Smooth muscle cell (in vitro differentiated cells): Measurements from ENCODE around the gene ZC3H12D. TPM values are rescaled to one million over a fixed set of nuclear protein-coding genes. Genes with fewer than 3 reads are reported as not detected.

ENCODE experiments used
- DNase-seq: peaks from one replicate; lab custom pipeline; 2025; ENCODE audit not compliant: unreplicated experiment; lab: John Stamatoyannopoulos, UW
- H2AFZ ChIP-seq: fragments of 200-600 bp; sonication (generic); 2 replicates; pipeline ENCODE4 v1.6.0; 2016; ENCODE audit warnings: antibody characterized with exemption, low read depth, mild to moderate bottlenecking
- H3F3A ChIP-seq: fragments of 200-600 bp; sonication (generic); 2 replicates; pipeline ENCODE4 v1.6.0; 2017; ENCODE audit warnings: antibody characterized with exemption, low read depth
- H3K27ac ChIP-seq: fragments of 200-600 bp; sonication (generic); 2 replicates; pipeline ENCODE4 v1.5.1; 2016; ENCODE audit warnings: low read depth, mild to moderate bottlenecking
- H3K27me3 ChIP-seq: fragments of 200-600 bp; sonication (generic); 2 replicates; pipeline ENCODE4 v1.6.1; 2016; ENCODE audit warnings: low read depth, mild to moderate bottlenecking
- H3K36me3 ChIP-seq: fragments of 200-600 bp; sonication (generic); 2 replicates; pipeline ENCODE4 v1.5.1; 2016; ENCODE audit warnings: low read depth
- H3K4me1 ChIP-seq: fragments of 200-600 bp; sonication (generic); 2 replicates; pipeline ENCODE4 v1.5.1; 2016; ENCODE audit warnings: low read depth
- H3K4me2 ChIP-seq: fragments of 200-600 bp; sonication (generic); 2 replicates; pipeline ENCODE4 v1.6.0; 2016; ENCODE audit warnings: mild to moderate bottlenecking
- H3K4me3 ChIP-seq: fragments of 200-600 bp; sonication (generic); 2 replicates; pipeline ENCODE4 v1.5.1; 2016; ENCODE audit warnings: mild to moderate bottlenecking
- H3K79me2 ChIP-seq: fragments of 200-600 bp; sonication (generic); 2 replicates; pipeline ENCODE4 v1.6.0; 2016; ENCODE audit warnings: low read depth, mild to moderate bottlenecking
- H3K9ac ChIP-seq: fragments of 200-600 bp; sonication (generic); 2 replicates; pipeline ENCODE4 v1.6.0; 2016; ENCODE audit warnings: low read depth
- H3K9me3 ChIP-seq: fragments of 200-600 bp; sonication (generic); replicated peaks from 2 replicates; pipeline ENCODE4 v1.5.1; 2016; ENCODE audit warnings: low read depth
- H4K20me1 ChIP-seq: fragments of 200-600 bp; sonication (generic); 2 replicates; pipeline ENCODE4 v1.6.0; 2016; ENCODE audit warnings: low read depth
- WGBS: methylation state at CpG from one replicate; pipeline ENCODE4 v1.1.7; 2016; ENCODE audit warnings: low lambda C conversion rate; 5-methylcytosine and 5-hydroxymethylcytosine counted together
- polyA plus RNA-seq: library from polyadenylated mRNA; unstranded; fragments of >200 nt; fragmentation: Nextera tagmentation; extraction: Ambion mirVana; gene quantifications from 2 replicates; pipeline ENCODE4 v1.2.1, GENCODE V29; 2016
- total RNA-seq: library from RNA; depleted of rRNA; stranded (reverse); fragments of >200 nt; gene quantifications from 2 replicates; pipeline ENCODE4 v1.2.3, GENCODE V29; 2014
- TF ChIP-seq, protein P1 (sequence below): fragments of 200-600 bp; sonication (generic); IDR thresholded peaks from 2 replicates; pipeline ENCODE4 v1.5.1; 2017; ENCODE audit warnings: borderline replicate concordance, mild to moderate bottlenecking, antibody characterized with exemption; ENCODE audit not compliant: insufficient read depth, poor library complexity, severe bottlenecking

ZC3H12D gene
- total and polyA plus RNA-seq, 2 experiments from 2014 or later = not detected

GRCh38 chr6:149456311-149457021, 28.3 kb downstream of the ZC3H12D start:
- TF ChIP-seq, protein P1, sequence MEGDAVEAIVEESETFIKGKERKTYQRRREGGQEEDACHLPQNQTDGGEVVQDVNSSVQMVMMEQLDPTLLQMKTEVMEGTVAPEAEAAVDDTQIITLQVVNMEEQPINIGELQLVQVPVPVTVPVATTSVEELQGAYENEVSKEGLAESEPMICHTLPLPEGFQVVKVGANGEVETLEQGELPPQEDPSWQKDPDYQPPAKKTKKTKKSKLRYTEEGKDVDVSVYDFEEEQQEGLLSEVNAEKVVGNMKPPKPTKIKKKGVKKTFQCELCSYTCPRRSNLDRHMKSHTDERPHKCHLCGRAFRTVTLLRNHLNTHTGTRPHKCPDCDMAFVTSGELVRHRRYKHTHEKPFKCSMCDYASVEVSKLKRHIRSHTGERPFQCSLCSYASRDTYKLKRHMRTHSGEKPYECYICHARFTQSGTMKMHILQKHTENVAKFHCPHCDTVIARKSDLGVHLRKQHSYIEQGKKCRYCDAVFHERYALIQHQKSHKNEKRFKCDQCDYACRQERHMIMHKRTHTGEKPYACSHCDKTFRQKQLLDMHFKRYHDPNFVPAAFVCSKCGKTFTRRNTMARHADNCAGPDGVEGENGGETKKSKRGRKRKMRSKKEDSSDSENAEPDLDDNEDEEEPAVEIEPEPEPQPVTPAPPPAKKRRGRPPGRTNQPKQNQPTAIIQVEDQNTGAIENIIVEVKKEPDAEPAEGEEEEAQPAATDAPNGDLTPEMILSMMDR = no peak
- H3K27me3 ChIP-seq = peaks cover 9% of the 10 kb centered on the region
- no peaks in the 10 kb centered on the region for H4K20me1 ChIP-seq
- H3K79me2 ChIP-seq = no peaks in the 10 kb centered on the region
- no peaks in the 10 kb centered on the region for H3F3A ChIP-seq
- H3K4me1 ChIP-seq = peaks cover 1% of the 10 kb centered on the region
- no peak overlapping the region for H3K4me2 ChIP-seq
- no peak overlapping the region for H3K27ac ChIP-seq
- H3K4me3 ChIP-seq = no peak overlapping the region
- no peak overlapping the region for H3K9ac ChIP-seq
- H2AFZ ChIP-seq = no peak overlapping the region
- 94% methylated on average over 46 of the region's 49 CpGs for WGBS
- no peaks in the 10 kb centered on the region for H3K36me3 ChIP-seq
- no peak for DNase-seq
- no peaks in the 10 kb centered on the region for H3K9me3 ChIP-seq

- Histone ChIP-seq H3K79me2 (no peaks in the 10 kb centered on the region), H3F3A (no peaks in the 10 kb centered on the region), H3K9ac (no peak overlapping the region), H3K4me2 (no peak overlapping the region), H3K27ac (no peak overlapping the region), H3K36me3 (no peaks in the 10 kb centered on the region), H4K20me1 (no peaks in the 10 kb centered on the region), H3K9me3 (no peaks in the 10 kb centered on the region), H3K4me1 (peaks cover 7% of the 10 kb centered on the region), H2AFZ (no peak overlapping the region), H3K27me3 (peaks cover 22% of the 10 kb centered on the region), H3K4me3 (no peak overlapping the region)
- DNase-seq = no peak
- TF ChIP-seq, protein P1 = no peak
- 95% methylated on average over 11 of the region's 11 CpGs for WGBS
These were observed 29.6 kb downstream of the ZC3H12D start for GRCh38 chr6:149455031-149455732.

GRCh38 chr6:149454346-149454848, 30.4 kb downstream of the ZC3H12D start:
- no peak overlapping the region for H3K9ac ChIP-seq
- TF ChIP-seq, protein P1 = no peak
- peaks cover 7% of the 10 kb centered on the region for H3K4me1 ChIP-seq
- no peak overlapping the region for H3K27ac ChIP-seq
- no peaks in the 10 kb centered on the region for H3K36me3 ChIP-seq
- no peak overlapping the region for H3K4me2 ChIP-seq
- no peak for DNase-seq
- 88% methylated on average over 15 of the region's 15 CpGs for WGBS
- no peaks in the 10 kb centered on the region for H3K79me2 ChIP-seq
- no peaks in the 10 kb centered on the region for H3K9me3 ChIP-seq
- H4K20me1 ChIP-seq = no peaks in the 10 kb centered on the region
- no peak overlapping the region for H2AFZ ChIP-seq
- H3K4me3 ChIP-seq = no peak overlapping the region
- H3K27me3 ChIP-seq = peaks cover 23% of the 10 kb centered on the region
- H3F3A ChIP-seq = no peaks in the 10 kb centered on the region
